Osteoblast (primary cell): ENCODE measurements around the gene MBP. TPM values are rescaled to one million over a fixed set of nuclear protein-coding genes. Genes with fewer than 3 reads are reported as not detected.

Experiments used
- DNase-seq: peaks from one replicate; pipeline ENCODE4 v3.0.0; 2011; ENCODE audit warnings: low spot score, mixed read lengths; ENCODE audit not compliant: insufficient read length; ENCODE audit errors: missing footprints
- H2AFZ ChIP-seq: 2 replicates; pipeline ENCODE4 v1.6.0; 2011; ENCODE audit warnings: mild to moderate bottlenecking, low read length
- H3K27ac ChIP-seq: 2 replicates; pipeline ENCODE4 v1.5.1; 2011; ENCODE audit warnings: mild to moderate bottlenecking, low read depth, low read length, moderate library complexity
- H3K27me3 ChIP-seq: 2 replicates; pipeline ENCODE4 v1.6.0; 2012; ENCODE audit warnings: mild to moderate bottlenecking, control low read depth, inconsistent platforms, low read length, moderate library complexity; ENCODE audit not compliant: insufficient read depth
- H3K36me3 ChIP-seq: 2 replicates; pipeline ENCODE4 v1.5.1; 2011; ENCODE audit warnings: mild to moderate bottlenecking, low read length, control low read depth, moderate library complexity; ENCODE audit not compliant: insufficient read depth
- H3K4me1 ChIP-seq: 2 replicates; pipeline ENCODE4 v1.5.1; 2011; ENCODE audit warnings: mild to moderate bottlenecking, low read length, control low read depth, moderate library complexity; ENCODE audit not compliant: insufficient read depth
- H3K4me2 ChIP-seq: 2 replicates; pipeline ENCODE4 v1.6.0; 2011; ENCODE audit warnings: mild to moderate bottlenecking, low read length; ENCODE audit not compliant: insufficient read depth
- H3K4me3 ChIP-seq: fragments of 200-600 bp; sonication (generic); 3 replicates; pipeline ENCODE4 v1.5.1; 2012; ENCODE audit warnings: mild to moderate bottlenecking, low read length, inconsistent platforms; ENCODE audit not compliant: insufficient read depth
- H3K79me2 ChIP-seq: 2 replicates; pipeline ENCODE4 v1.6.0; 2012; ENCODE audit warnings: mild to moderate bottlenecking, low read length, control low read depth, inconsistent platforms; ENCODE audit not compliant: insufficient read depth
- H3K9me3 ChIP-seq: 2 replicates; pipeline ENCODE4 v1.5.1; 2011; ENCODE audit warnings: low read depth, low read length, control low read depth
- H4K20me1 ChIP-seq: 2 replicates; pipeline ENCODE4 v1.6.0; 2012; ENCODE audit warnings: mild to moderate bottlenecking, low read length, control low read depth; ENCODE audit not compliant: insufficient read depth
- CTCF ChIP-seq: IDR thresholded peaks from 2 replicates; pipeline ENCODE4 v1.5.1; 2011; ENCODE audit warnings: mild to moderate bottlenecking, low read depth, low read length, moderate library complexity; ENCODE audit errors: extremely low read depth
- total RNA-seq: library from RNA; depleted of rRNA; stranded (reverse); fragments of >200 nt; gene quantifications from 2 replicates; pipeline ENCODE4 v1.2.3, GENCODE V29; 2012

Gene MBP
- total RNA-seq, 1 donor, result 2.2 TPM

- H3K4me2 ChIP-seq, result no peak overlapping the region
- H3K79me2 ChIP-seq, result no peaks in the 10 kb centered on the region
- H2AFZ ChIP-seq, result no peak overlapping the region
- H3K27ac ChIP-seq, result no peak overlapping the region
- H3K4me3 ChIP-seq, result no peak overlapping the region
- DNase-seq, result no peak
- no peaks in the 10 kb centered on the region for H4K20me1 ChIP-seq
- no peaks in the 10 kb centered on the region for H3K36me3 ChIP-seq
- no peak for TF ChIP-seq CTCF
- H3K27me3 ChIP-seq, result peaks cover 22% of the 10 kb centered on the region
- no peaks in the 10 kb centered on the region for H3K4me1 ChIP-seq
- no peaks in the 10 kb centered on the region for H3K9me3 ChIP-seq
Observed at GRCh38 chr18:76995896-76996295, 136.7 kb downstream of the MBP start.

- Histone ChIP-seq H3K79me2 (no peaks in the 10 kb centered on the region), H2AFZ (no peak overlapping the region), H3K9me3 (no peaks in the 10 kb centered on the region), H3K36me3 (no peaks in the 10 kb centered on the region), H3K4me1 (no peaks in the 10 kb centered on the region), H3K4me2 (no peak overlapping the region), H3K27me3 (peaks cover 22% of the 10 kb centered on the region), H3K27ac (no peak overlapping the region), H3K4me3 (no peak overlapping the region), H4K20me1 (no peaks in the 10 kb centered on the region)
- no peak for TF ChIP-seq CTCF
- DNase-seq, result no peak
Observed at GRCh38 chr18:76994086-76994654, 138.4 kb downstream of the MBP start.

- Histone ChIP-seq H3K4me2 (no peak overlapping the region), H3K27ac (no peak overlapping the region), H3K27me3 (peaks cover 22% of the 10 kb centered on the region)
Observed at GRCh38 chr18:76993573-76993972, 139.0 kb downstream of the MBP start.

GRCh38 chr18:76993085-76993382 is 139.5 kb downstream of the MBP start:
- Histone ChIP-seq H3K27me3 (peaks cover 26% of the 10 kb centered on the region), H3K9me3 (no peaks in the 10 kb centered on the region), H3K27ac (no peak overlapping the region), H4K20me1 (no peaks in the 10 kb centered on the region), H3K79me2 (no peaks in the 10 kb centered on the region), H3K4me2 (no peak overlapping the region), H3K36me3 (no peaks in the 10 kb centered on the region), H3K4me3 (no peak overlapping the region), H2AFZ (no peak overlapping the region), H3K4me1 (no peaks in the 10 kb centered on the region)
- DNase-seq, result no peak
- no peak for TF ChIP-seq CTCF

More at GRCh38 chr18:76993573-76993972, 139.0 kb downstream of the MBP start:
- TF ChIP-seq CTCF, result no peak
- Histone ChIP-seq H2AFZ (no peak overlapping the region), H3K4me1 (no peaks in the 10 kb centered on the region), H3K4me3 (no peak overlapping the region), H3K79me2 (no peaks in the 10 kb centered on the region), H3K36me3 (no peaks in the 10 kb centered on the region), H3K9me3 (no peaks in the 10 kb centered on the region), H4K20me1 (no peaks in the 10 kb centered on the region)
- DNase-seq, result no peak
